Skeletal muscle satellite cell (primary cell): ENCODE data around the gene MTG1.
"Not testable (repeated sequence)": the region's sequence is repeated elsewhere in the genome, so short reads cannot be mapped to it uniquely, and the experiment has no call there.

Experiments
- H3K27me3 ChIP-seq: 2 replicates; pipeline ENCODE4 v1.7.0; 2013; ENCODE audit warnings: low read length; ENCODE audit not compliant: control insufficient read depth, insufficient read depth
- H3K36me3 ChIP-seq: 2 replicates; pipeline ENCODE4 v1.7.0; 2013; ENCODE audit warnings: mild to moderate bottlenecking, control low read depth, low read length; ENCODE audit not compliant: insufficient read depth
- H3K4me1 ChIP-seq: 2 replicates; pipeline ENCODE4 v1.7.0; 2013; ENCODE audit warnings: low read length; ENCODE audit not compliant: control insufficient read depth, insufficient read depth
- H3K4me2 ChIP-seq: 2 replicates; pipeline ENCODE4 v1.7.0; 2013; ENCODE audit warnings: mild to moderate bottlenecking, low read length
- H3K4me3 ChIP-seq: 2 replicates; pipeline ENCODE4 v1.7.0; 2013; ENCODE audit warnings: low read length
- H3K9ac ChIP-seq: 2 replicates; pipeline ENCODE4 v1.7.0; 2013; ENCODE audit warnings: mild to moderate bottlenecking, low read depth, low read length, moderate library complexity
- H3K9me3 ChIP-seq: replicated peaks from 2 replicates; pipeline ENCODE4 v1.7.0; 2013; ENCODE audit warnings: mild to moderate bottlenecking, control low read depth, low read length

The MTG1 gene

DNA sequence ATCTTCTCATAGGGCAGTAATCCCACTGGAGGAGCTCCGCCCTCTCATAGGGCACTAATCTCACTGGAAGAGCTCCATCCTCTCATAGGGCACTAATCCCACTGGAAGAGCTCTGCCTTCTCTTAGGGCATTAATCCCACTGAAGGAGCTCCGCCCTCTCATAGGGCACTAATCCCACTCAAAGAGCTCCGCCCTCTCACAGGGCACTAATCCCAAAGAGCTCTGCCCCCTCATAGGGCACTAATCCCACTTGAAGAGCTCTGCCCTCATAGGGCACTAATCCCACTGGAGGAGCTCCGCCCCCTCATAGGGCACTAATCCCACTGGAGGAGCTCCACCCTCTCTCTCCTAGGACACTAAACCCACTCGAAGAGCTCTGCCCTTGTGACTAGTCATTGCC lies 32.7 kb upstream of the MTG1 start:
- Histone ChIP-seq H3K9ac (no peak overlapping the region), H3K4me2 (no peak overlapping the region), H3K9me3 (no peaks in the 10 kb centered on the region), H3K4me3 (no peak overlapping the region), H3K4me1 (peaks cover 15% of the 10 kb centered on the region), H3K36me3 (peaks cover 36% of the 10 kb centered on the region), H3K27me3 (no peaks in the 10 kb centered on the region)

DNA sequence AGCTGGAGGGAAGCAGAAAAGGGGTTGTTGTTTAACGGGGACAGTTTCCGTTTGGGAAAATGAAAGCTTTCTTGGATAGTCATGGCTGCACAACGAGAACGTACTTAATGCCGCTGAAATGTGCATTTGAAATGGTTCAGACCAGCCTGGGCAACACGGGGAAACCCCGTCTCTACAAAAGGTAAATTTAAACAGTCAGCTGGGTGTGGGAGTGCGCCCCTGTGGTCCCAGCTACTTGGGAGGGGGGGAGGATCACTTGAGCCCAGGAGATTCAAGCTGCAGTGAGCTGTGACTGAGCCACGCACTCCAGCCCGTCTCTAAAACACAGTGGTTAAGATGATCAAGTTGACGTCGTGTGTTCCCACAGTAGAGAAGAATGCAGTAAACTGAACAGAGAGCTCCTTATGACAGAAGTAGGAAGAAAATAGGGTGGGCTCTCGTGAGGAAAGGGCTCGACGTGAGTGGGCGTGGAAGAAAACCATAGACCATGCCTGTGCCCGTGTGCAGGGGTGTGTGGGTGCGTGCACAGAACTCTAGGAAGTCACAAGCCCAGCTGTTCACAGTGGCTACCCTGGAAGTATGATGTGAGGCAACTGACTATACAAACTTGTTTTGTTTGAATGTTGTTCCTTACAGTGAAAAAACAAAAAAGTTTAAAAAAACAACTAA lies 32.0 kb upstream of the MTG1 start:
- Histone ChIP-seq H3K9ac (no peak overlapping the region), H3K9me3 (no peaks in the 10 kb centered on the region), H3K4me2 (no peak overlapping the region), H3K36me3 (peaks cover 38% of the 10 kb centered on the region), H3K27me3 (no peaks in the 10 kb centered on the region), H3K4me3 (no peak overlapping the region), H3K4me1 (peaks cover 8% of the 10 kb centered on the region)

DNA sequence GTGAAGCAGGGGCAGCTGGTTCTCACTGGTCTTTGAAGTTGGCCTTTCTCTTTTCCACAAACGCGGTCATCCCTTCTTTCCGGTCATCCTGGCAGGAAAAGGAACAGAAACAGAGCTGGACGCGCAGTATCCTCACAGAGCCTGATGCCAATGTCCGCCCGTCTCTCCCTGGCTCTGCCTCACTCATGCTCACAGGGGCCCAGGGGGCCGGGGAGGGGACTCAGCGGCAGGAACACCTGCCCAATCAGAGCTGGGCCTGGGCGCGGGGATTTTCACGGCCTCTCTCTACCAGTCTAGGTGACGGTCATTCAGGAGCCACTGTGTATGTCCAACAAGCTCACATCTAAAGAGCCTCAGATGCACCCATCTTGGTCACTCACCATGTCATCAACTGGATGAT lies 31.1 kb upstream of the MTG1 start:
- Histone ChIP-seq H3K36me3 (peaks cover 38% of the 10 kb centered on the region), H3K9ac (no peak overlapping the region)

DNA sequence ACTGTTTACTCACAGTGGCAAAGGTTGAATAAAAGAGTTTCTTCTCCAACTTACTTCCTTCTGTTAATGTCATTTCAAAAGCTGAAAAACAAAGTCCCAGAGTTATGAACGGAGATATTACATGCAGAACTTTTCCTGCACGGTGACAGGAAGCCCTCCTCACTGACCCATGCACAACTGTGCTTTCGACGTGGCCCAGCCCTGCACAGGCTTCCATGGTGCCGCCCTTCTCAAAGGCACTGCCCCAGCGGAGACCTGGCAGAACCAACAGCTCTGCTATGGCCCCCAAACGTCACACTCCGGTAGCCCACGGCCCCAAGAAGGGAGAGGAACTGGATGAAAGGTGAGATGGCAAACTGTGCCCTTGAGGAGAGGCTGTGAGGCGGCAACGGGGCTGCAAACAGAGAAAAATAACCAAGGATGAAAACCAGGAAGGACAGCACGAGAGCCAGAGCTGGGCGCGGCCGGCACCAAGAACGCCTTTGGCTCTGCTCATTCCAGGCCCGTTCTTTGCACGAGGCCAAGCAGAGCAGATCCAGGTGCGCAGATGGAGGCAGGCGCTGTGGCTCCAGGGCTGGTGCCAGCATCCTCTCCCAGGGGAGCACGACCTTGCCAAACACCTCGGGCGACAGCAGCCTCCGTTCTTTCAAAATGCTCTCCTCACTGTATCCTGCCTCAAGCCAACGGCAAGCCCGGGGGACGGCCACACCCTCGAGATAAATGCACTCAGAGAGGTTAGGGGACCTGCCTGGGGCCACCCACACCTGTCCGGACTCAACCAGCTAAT lies 29.1 kb upstream of the MTG1 start:
- Histone ChIP-seq H3K4me3 (no peak overlapping the region), H3K36me3 (peaks cover 56% of the 10 kb centered on the region), H3K4me2 (no peak overlapping the region), H3K27me3 (no peaks in the 10 kb centered on the region), H3K4me1 (no peaks in the 10 kb centered on the region), H3K9me3 (no peaks in the 10 kb centered on the region), H3K9ac (no peak overlapping the region)

More for the DNA sequence above, 31.1 kb upstream of the MTG1 start:
- H3K27me3 ChIP-seq: no peaks in the 10 kb centered on the region
- H3K4me1 ChIP-seq: no peaks in the 10 kb centered on the region
- no peak overlapping the region for H3K4me2 ChIP-seq
- no peak overlapping the region for H3K4me3 ChIP-seq
- H3K9me3 ChIP-seq: no peaks in the 10 kb centered on the region

DNA sequence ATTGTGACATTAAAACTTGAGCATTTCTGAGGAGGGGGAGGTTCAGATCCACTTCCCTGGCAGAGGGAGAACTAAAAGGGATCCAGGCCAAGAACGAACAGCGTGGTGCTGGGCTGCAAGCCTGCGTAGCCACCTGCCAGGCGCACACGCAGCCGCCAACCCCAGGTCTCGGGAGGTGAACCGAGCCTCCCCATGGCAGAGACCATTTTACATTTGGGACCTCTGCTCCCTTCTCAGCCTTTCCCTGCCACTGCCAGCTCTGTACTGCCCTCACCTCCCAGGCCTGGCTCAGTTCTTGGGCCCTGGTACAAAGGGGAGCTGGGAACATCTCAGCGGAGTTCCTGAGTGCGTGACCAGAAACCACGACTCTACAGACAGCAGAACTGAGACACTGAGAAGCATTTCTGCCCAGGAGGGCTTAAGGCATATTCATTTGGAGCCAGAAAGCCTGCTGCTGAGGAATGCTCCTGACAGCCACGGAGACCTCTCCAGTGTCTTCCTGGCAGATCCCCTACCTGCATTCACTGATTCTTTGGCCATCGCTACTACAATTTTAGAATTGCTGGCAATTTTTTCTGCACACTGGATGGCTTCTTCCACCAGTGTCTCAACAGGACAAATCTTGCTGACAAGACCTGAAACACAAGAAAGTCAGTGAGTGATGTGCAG lies 28.4 kb upstream of the MTG1 start:
- Histone ChIP-seq H3K27me3 (no peaks in the 10 kb centered on the region), H3K36me3 (peaks cover 63% of the 10 kb centered on the region), H3K4me1 (no peaks in the 10 kb centered on the region), H3K9me3 (no peaks in the 10 kb centered on the region), H3K4me2 (no peak overlapping the region), H3K9ac (no peak overlapping the region), H3K4me3 (no peak overlapping the region)

DNA sequence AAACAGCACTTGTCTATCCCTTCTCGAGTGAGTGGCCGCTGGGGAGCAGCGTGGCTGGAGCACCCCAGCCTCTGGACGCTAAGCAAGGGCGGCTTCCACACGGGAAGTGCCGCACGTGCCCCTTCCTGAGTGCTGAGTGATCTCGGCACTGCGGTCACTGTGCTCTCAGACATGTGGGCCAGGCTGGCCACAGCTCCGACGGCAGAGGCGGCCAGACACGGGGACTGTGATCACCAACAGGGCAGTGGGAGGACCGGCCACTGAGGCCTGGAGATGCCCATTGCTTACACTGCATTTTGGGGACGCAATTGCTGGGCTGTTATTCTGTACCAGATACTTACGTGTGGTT lies 27.9 kb upstream of the MTG1 start:
- no peaks in the 10 kb centered on the region for H3K27me3 ChIP-seq
- peaks cover 64% of the 10 kb centered on the region for H3K36me3 ChIP-seq
- H3K9me3 ChIP-seq: no peaks in the 10 kb centered on the region
- no peak overlapping the region for H3K4me3 ChIP-seq
- no peaks in the 10 kb centered on the region for H3K4me1 ChIP-seq
- H3K4me2 ChIP-seq: no peak overlapping the region
- H3K9ac ChIP-seq: no peak overlapping the region

DNA sequence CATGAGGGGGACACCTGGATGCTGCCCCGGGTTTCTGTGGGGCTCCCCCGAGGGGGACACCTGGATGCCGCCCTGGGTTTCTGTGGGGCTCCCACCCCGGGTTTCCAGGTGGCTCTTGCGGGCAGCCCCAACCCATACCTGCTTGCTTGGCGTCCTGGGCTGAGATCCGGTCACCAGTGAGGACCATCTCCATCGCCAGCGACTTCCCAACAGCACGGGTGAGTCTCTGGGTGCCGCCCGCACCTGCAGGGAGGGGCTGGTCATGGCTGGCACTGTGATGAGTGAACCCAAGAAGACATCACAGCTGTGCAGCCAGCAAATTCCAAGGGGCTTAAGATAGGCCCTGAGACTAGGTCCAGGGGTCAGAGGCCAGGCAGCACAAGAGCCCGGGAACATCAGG lies 27.2 kb upstream of the MTG1 start:
- H3K9ac ChIP-seq: no peak overlapping the region
- H3K4me1 ChIP-seq: no peaks in the 10 kb centered on the region
- H3K27me3 ChIP-seq: no peaks in the 10 kb centered on the region
- H3K9me3 ChIP-seq: no peaks in the 10 kb centered on the region
- H3K4me2 ChIP-seq: no peak overlapping the region
- H3K36me3 ChIP-seq: peaks cover 61% of the 10 kb centered on the region
- H3K4me3 ChIP-seq: no peak overlapping the region

DNA sequence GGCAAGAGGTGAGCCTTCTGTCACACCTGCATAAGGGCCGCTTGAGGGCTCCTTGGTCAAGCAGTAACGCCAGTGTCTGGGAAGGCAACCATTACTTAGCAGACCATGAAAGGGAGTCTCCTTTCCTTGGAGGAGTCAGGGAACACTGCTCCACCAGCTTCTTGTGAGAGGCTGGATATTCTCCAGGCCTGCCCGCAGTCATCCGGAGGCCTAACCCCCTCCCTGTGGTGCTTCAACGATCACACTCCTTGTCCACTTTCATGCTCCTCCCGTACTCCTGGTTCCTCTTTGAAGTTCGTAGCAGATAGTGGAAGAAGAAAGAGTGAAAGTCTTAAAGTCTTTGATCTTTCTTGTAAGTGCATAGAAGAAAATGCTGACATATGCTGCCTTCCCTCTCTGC lies 26.5 kb upstream of the MTG1 start:
- not testable (repeated sequence) for H3K4me3 ChIP-seq, H3K9me3 ChIP-seq, H3K4me1 ChIP-seq, H3K9ac ChIP-seq, H3K4me2 ChIP-seq, H3K27me3 ChIP-seq
- peaks cover 57% of the 10 kb centered on the region for H3K36me3 ChIP-seq

DNA sequence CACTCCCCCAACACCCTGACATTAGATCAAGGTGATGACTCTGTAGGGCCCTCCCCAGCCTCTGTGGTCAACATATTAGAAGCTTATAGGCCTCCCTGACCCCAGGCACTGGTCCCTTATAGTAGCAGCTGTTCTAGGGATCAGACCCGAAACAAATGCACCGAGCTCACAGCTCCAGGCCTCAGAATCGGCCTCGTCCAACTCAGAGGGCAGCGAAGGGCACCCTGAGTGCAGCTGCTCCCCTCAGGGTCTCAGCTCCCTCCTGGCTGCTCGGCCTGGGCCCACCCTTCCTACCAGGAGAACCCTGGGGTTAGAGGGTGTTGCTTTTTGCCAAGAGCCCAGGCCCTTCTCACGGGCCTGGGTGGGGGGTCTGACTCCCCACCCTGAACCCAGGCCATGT lies 25.8 kb upstream of the MTG1 start:
- Histone ChIP-seq H3K36me3 (peaks cover 51% of the 10 kb centered on the region), H3K4me1 (peaks cover 3% of the 10 kb centered on the region), H3K4me3 (no peak overlapping the region), H3K9ac (no peak overlapping the region), H3K27me3 (no peaks in the 10 kb centered on the region), H3K9me3 (no peaks in the 10 kb centered on the region), H3K4me2 (no peak overlapping the region)

DNA sequence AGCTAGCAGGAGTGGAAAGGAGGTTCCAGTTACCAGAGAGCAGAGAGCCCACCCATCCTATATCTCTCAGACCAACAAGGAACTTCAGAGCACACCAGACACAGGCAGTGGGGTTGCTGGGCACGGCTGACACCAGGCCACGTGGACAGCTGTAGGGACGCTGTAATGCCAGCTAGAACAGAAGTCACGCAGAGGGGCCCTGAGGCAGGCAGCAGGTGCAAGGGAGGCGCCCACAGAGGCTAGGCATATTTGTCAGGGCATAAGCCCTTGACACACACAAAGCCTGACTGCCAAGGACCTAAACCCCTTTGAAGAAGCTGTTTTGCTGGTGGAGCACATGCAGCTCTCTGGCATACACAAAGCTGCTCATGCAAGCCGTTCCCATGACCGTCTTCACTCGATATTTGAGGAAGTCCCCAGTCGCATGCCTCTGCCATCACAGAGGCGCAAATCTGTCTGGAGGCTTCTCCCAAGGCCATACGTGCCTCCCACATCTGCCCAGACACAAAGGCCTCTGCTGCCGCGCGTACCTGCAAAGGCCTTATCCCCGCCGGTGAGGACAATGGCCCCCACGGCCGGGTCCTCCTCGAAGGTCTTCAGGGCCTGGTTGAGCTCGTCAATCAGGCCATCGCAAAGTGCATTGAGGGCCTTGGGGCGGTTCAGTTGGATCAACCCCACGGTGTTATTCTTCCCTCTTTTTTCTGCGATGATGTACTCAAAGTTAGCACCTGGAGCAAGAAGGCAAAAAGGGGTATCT lies 23.7 kb upstream of the MTG1 start:
- Histone ChIP-seq H3K4me2 (no peak overlapping the region), H3K4me3 (no peak overlapping the region), H3K36me3 (peaks cover 39% of the 10 kb centered on the region), H3K9ac (no peak overlapping the region), H3K9me3 (no peaks in the 10 kb centered on the region), H3K4me1 (peaks cover 8% of the 10 kb centered on the region), H3K27me3 (no peaks in the 10 kb centered on the region)

DNA sequence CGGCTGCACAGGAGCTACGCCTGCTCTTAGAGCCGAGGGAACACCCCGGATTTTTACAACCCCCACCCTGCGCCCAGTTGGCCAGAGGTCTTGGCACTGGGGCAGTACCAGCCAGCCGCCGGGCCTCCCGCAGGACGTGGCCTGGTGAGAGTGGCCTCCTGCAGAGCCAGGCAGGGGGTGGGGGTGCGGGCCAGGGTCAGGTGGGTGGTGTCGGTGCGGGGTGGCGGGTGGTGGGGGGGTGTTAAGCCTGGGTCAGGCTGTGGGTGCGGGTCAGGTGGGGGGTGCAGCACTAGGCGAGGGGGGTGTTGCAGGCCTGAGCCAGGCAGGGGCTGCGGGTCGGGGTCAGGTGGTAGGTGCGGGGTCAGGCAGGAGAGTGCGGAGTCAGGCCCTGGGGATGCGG lies 21.4 kb upstream of the MTG1 start:
- Histone ChIP-seq H3K36me3 (peaks cover 27% of the 10 kb centered on the region), H3K4me1 (peaks cover 8% of the 10 kb centered on the region), H3K9ac (peak overlapping the region; percentile 26), H3K9me3 (no peaks in the 10 kb centered on the region), H3K27me3 (no peaks in the 10 kb centered on the region), H3K4me3 (peak overlapping the region; percentile 66), H3K4me2 (peak overlapping the region; percentile 76)
